Measurements from ENCODE around the gene NECAB3.

NECAB3 gene

GRCh38 chr20:33674294-33675135 lies at the start of gene NECAB3:
Gene NECAB3 (minus strand): TSS chr20:33674428. CDS start chr20:33674352, 76 bp downstream.
- no peak for TF ChIP-seq JUND (IDR thresholded peaks at IDR 0.05; ENCODE audit: low read depth)
- DNase-seq (ENCODE audit: low read depth in 1 of 2, low spot score in 1 of 2): peak; percentile 87 to 91
- in situ Hi-C loops (cut with HindIII; ENCODE audit: low pct_unique_long_range_greater_than_20kb, low sequenced_read_pairs): no loop called here

- in situ Hi-C loops (cut with HindIII; ENCODE audit: low pct_unique_long_range_greater_than_20kb, low sequenced_read_pairs): no loop called here
- no peak for DNase-seq (ENCODE audit: low read depth in 1 of 2, low spot score in 1 of 2)
- no peak for TF ChIP-seq JUND (IDR thresholded peaks at IDR 0.05; ENCODE audit: low read depth)
Measured at GRCh38 chr20:33721391-33722140, 47.3 kb upstream of the NECAB3 start.

- TF ChIP-seq JUND (IDR thresholded peaks at IDR 0.05; ENCODE audit: low read depth): no peak
- in situ Hi-C loops (cut with HindIII; ENCODE audit: low pct_unique_long_range_greater_than_20kb, low sequenced_read_pairs): no loop called here
Measured at GRCh38 chr20:33719989-33720709, 45.9 kb upstream of the NECAB3 start, which contains the start of gene PXMP4. Gene PXMP4 (minus strand): TSS chr20:33720310. CDS start chr20:33720207, 103 bp downstream.

GRCh38 chr20:33719277-33719988 lies 45.2 kb upstream of the NECAB3 start:
- peak in 1 of 2 experiments; percentile 39 for DNase-seq (ENCODE audit: low read depth in 1 of 2, low spot score in 1 of 2)
- no peak for TF ChIP-seq JUND (IDR thresholded peaks at IDR 0.05; ENCODE audit: low read depth)
- in situ Hi-C loops (cut with HindIII; ENCODE audit: low pct_unique_long_range_greater_than_20kb, low sequenced_read_pairs): no loop called here

More at GRCh38 chr20:33719989-33720709, 45.9 kb upstream of the NECAB3 start, which contains the start of gene PXMP4:
- peak; percentile 99 to 100 for DNase-seq (ENCODE audit: low read depth in 1 of 2, low spot score in 1 of 2)

GRCh38 chr20:33716498-33716897 lies 42.3 kb upstream of the NECAB3 start:
- in situ Hi-C loops (cut with HindIII; ENCODE audit: low pct_unique_long_range_greater_than_20kb, low sequenced_read_pairs): no loop called here
- TF ChIP-seq JUND (IDR thresholded peaks at IDR 0.05; ENCODE audit: low read depth): no peak
- DNase-seq (ENCODE audit: low read depth in 1 of 2, low spot score in 1 of 2): no peak

- in situ Hi-C loops (cut with HindIII; ENCODE audit: low pct_unique_long_range_greater_than_20kb, low sequenced_read_pairs): no loop called here
- DNase-seq (ENCODE audit: low read depth in 1 of 2, low spot score in 1 of 2): no peak
- no peak for TF ChIP-seq JUND (IDR thresholded peaks at IDR 0.05; ENCODE audit: low read depth)
Measured at GRCh38 chr20:33713865-33714367, 39.7 kb upstream of the NECAB3 start.

- no peak for TF ChIP-seq JUND (IDR thresholded peaks at IDR 0.05; ENCODE audit: low read depth)
- DNase-seq (ENCODE audit: low read depth in 1 of 2, low spot score in 1 of 2): no peak
- in situ Hi-C loops (cut with HindIII; ENCODE audit: low pct_unique_long_range_greater_than_20kb, low sequenced_read_pairs): no loop called here
Measured at GRCh38 chr20:33711446-33711738, 37.2 kb upstream of the NECAB3 start.

- in situ Hi-C loops (cut with HindIII; ENCODE audit: low pct_unique_long_range_greater_than_20kb, low sequenced_read_pairs): no loop called here
- TF ChIP-seq JUND (IDR thresholded peaks at IDR 0.05; ENCODE audit: low read depth): no peak
- DNase-seq (ENCODE audit: low read depth in 1 of 2, low spot score in 1 of 2): no peak
Measured at GRCh38 chr20:33710681-33711445, 36.6 kb upstream of the NECAB3 start.

GRCh38 chr20:33709905-33710541 lies 35.8 kb upstream of the NECAB3 start:
- TF ChIP-seq JUND (IDR thresholded peaks at IDR 0.05; ENCODE audit: low read depth): no peak
- in situ Hi-C loops (cut with HindIII; ENCODE audit: low pct_unique_long_range_greater_than_20kb, low sequenced_read_pairs): no loop called here
- DNase-seq (ENCODE audit: low read depth in 1 of 2, low spot score in 1 of 2): no peak

GRCh38 chr20:33709398-33709797 lies 35.2 kb upstream of the NECAB3 start:
- in situ Hi-C loops (cut with HindIII; ENCODE audit: low pct_unique_long_range_greater_than_20kb, low sequenced_read_pairs): no loop called here
- DNase-seq (ENCODE audit: low read depth in 1 of 2, low spot score in 1 of 2): no peak
- no peak for TF ChIP-seq JUND (IDR thresholded peaks at IDR 0.05; ENCODE audit: low read depth)

- in situ Hi-C loops (cut with HindIII; ENCODE audit: low pct_unique_long_range_greater_than_20kb, low sequenced_read_pairs): no loop called here
- no peak for DNase-seq (ENCODE audit: low read depth in 1 of 2, low spot score in 1 of 2)
- TF ChIP-seq JUND (IDR thresholded peaks at IDR 0.05; ENCODE audit: low read depth): no peak
Measured at GRCh38 chr20:33707668-33708067, 33.4 kb upstream of the NECAB3 start.

All from T47D (cell line).